Activated CD4-positive, alpha-beta T cell treated with anti-CD3 and anti-CD28 coated beads, Interleukin-2, amount 10 ng/mL, durations not matched to agents 24 days and 14 days (primary cell): ENCODE results near the gene NTM. TPM values are rescaled to one million over a fixed set of nuclear protein-coding genes. Genes with fewer than 3 reads are reported as not detected.

ENCODE experiments used
- DNase-seq: peaks from one replicate; pipeline ENCODE4 v3.0.0; 2022
- H3K27ac Mint-ChIP-seq: one replicate; pipeline ENCODE4 v1.8.0; 2022; ENCODE audit warnings: mild to moderate bottlenecking, mixed read lengths
- H3K27me3 Mint-ChIP-seq: one replicate; pipeline ENCODE4 v1.8.0; 2022; ENCODE audit warnings: mixed read lengths
- H3K36me3 Mint-ChIP-seq: one replicate; pipeline ENCODE4 v1.8.0; 2022; ENCODE audit warnings: low read depth, mild to moderate bottlenecking, mixed read lengths
- H3K4me1 Mint-ChIP-seq: one replicate; pipeline ENCODE4 v1.8.0; 2021; ENCODE audit warnings: mixed read lengths
- H3K4me3 Mint-ChIP-seq: one replicate; pipeline ENCODE4 v1.8.0; 2022; ENCODE audit warnings: mild to moderate bottlenecking, moderate library complexity, mixed read lengths
- H3K9me3 Mint-ChIP-seq: one replicate; pipeline ENCODE4 v1.8.0; 2021; ENCODE audit warnings: mixed read lengths
- intact Hi-C: fragments of 100-400 bp; cut with micrococcal nuclease; formaldehyde crosslinking; loops from one replicate; pipeline ENCODE4 v1.15.1; 2023
- total RNA-seq: library from RNA; stranded (reverse); gene quantifications from 2 replicates; pipeline ENCODE4 v1.2.3, GENCODE V29; 2022

Gene NTM
- total RNA-seq, 1 donor from 2014 or later: not detected

- H3K27me3 Mint-ChIP-seq: no peaks in the 10 kb centered on the region
Measured at GRCh38 chr11:131965504-131965903, 595.1 kb downstream of the NTM start.

GRCh38 chr11:131966667-131967066 is 596.3 kb downstream of the NTM start:
- Mint-ChIP-seq H3K27ac (no peak overlapping the region), H3K27me3 (no peaks in the 10 kb centered on the region), H3K36me3 (no peaks in the 10 kb centered on the region), H3K9me3 (peaks cover 6% of the 10 kb centered on the region), H3K4me3 (no peak overlapping the region), H3K4me1 (no peaks in the 10 kb centered on the region)
- DNase-seq: no peak
- intact Hi-C loops: no loop called here

More at GRCh38 chr11:131965504-131965903, 595.1 kb downstream of the NTM start:
- intact Hi-C loops: no loop called here
- no peaks in the 10 kb centered on the region for H3K36me3 Mint-ChIP-seq
- peaks cover 3% of the 10 kb centered on the region for H3K9me3 Mint-ChIP-seq
- H3K4me3 Mint-ChIP-seq: no peak overlapping the region
- DNase-seq: no peak
- no peak overlapping the region for H3K27ac Mint-ChIP-seq
- H3K4me1 Mint-ChIP-seq: no peaks in the 10 kb centered on the region

GRCh38 chr11:131969261-131969660 is 598.8 kb downstream of the NTM start:
- Mint-ChIP-seq H3K9me3 (peaks cover 6% of the 10 kb centered on the region), H3K4me1 (no peaks in the 10 kb centered on the region), H3K27me3 (no peaks in the 10 kb centered on the region), H3K36me3 (no peaks in the 10 kb centered on the region), H3K27ac (no peak overlapping the region), H3K4me3 (no peak overlapping the region)
- intact Hi-C loops: no loop called here
- no peak for DNase-seq

GRCh38 chr11:131973061-131973460 is 602.6 kb downstream of the NTM start:
- no peak for DNase-seq
- Mint-ChIP-seq H3K4me1 (no peaks in the 10 kb centered on the region), H3K27me3 (no peaks in the 10 kb centered on the region), H3K4me3 (no peak overlapping the region), H3K36me3 (no peaks in the 10 kb centered on the region), H3K9me3 (peaks cover 6% of the 10 kb centered on the region), H3K27ac (no peak overlapping the region)
- intact Hi-C loops: no loop called here

GRCh38 chr11:131975619-131976018 is 605.2 kb downstream of the NTM start:
- H3K27me3 Mint-ChIP-seq: no peaks in the 10 kb centered on the region
- no peak for DNase-seq
- no peaks in the 10 kb centered on the region for H3K36me3 Mint-ChIP-seq

GRCh38 chr11:131976021-131976420 is 605.6 kb downstream of the NTM start:
- H3K4me1 Mint-ChIP-seq: no peaks in the 10 kb centered on the region
- no peak overlapping the region for H3K27ac Mint-ChIP-seq
- no peak overlapping the region for H3K4me3 Mint-ChIP-seq
- H3K9me3 Mint-ChIP-seq: no peaks in the 10 kb centered on the region
- no peaks in the 10 kb centered on the region for H3K27me3 Mint-ChIP-seq
- DNase-seq: no peak
- no peaks in the 10 kb centered on the region for H3K36me3 Mint-ChIP-seq
- intact Hi-C loops: no loop called here

More at GRCh38 chr11:131975619-131976018, 605.2 kb downstream of the NTM start:
- Mint-ChIP-seq H3K27ac (no peak overlapping the region), H3K4me3 (no peak overlapping the region), H3K4me1 (no peaks in the 10 kb centered on the region), H3K9me3 (peaks cover 2% of the 10 kb centered on the region)
- intact Hi-C loops: no loop called here

GRCh38 chr11:131977231-131977630 is 606.8 kb downstream of the NTM start:
- Mint-ChIP-seq H3K36me3 (no peaks in the 10 kb centered on the region), H3K27me3 (no peaks in the 10 kb centered on the region), H3K4me1 (no peaks in the 10 kb centered on the region), H3K27ac (no peak overlapping the region), H3K9me3 (no peaks in the 10 kb centered on the region), H3K4me3 (no peak overlapping the region)
- intact Hi-C loops: no loop called here
- DNase-seq: no peak

GRCh38 chr11:131977854-131978253 is 607.4 kb downstream of the NTM start:
- intact Hi-C loops: no loop called here
- no peaks in the 10 kb centered on the region for H3K36me3 Mint-ChIP-seq
- H3K4me1 Mint-ChIP-seq: no peaks in the 10 kb centered on the region
- no peaks in the 10 kb centered on the region for H3K9me3 Mint-ChIP-seq
- H3K27ac Mint-ChIP-seq: no peak overlapping the region
- no peak for DNase-seq
- H3K27me3 Mint-ChIP-seq: no peaks in the 10 kb centered on the region
- no peak overlapping the region for H3K4me3 Mint-ChIP-seq

GRCh38 chr11:131978351-131978750 is 607.9 kb downstream of the NTM start:
- Mint-ChIP-seq H3K9me3 (no peaks in the 10 kb centered on the region), H3K4me3 (no peak overlapping the region), H3K27me3 (no peaks in the 10 kb centered on the region), H3K36me3 (no peaks in the 10 kb centered on the region), H3K27ac (no peak overlapping the region), H3K4me1 (no peaks in the 10 kb centered on the region)
- intact Hi-C loops: no loop called here
- DNase-seq: no peak

- no peaks in the 10 kb centered on the region for H3K27me3 Mint-ChIP-seq
- no peak overlapping the region for H3K4me3 Mint-ChIP-seq
- DNase-seq: no peak
- no peaks in the 10 kb centered on the region for H3K36me3 Mint-ChIP-seq
- no peaks in the 10 kb centered on the region for H3K9me3 Mint-ChIP-seq
- no peaks in the 10 kb centered on the region for H3K4me1 Mint-ChIP-seq
- intact Hi-C loops: no loop called here
- no peak overlapping the region for H3K27ac Mint-ChIP-seq
Measured at GRCh38 chr11:131979364-131979763, 608.9 kb downstream of the NTM start.

- no peak for DNase-seq
- intact Hi-C loops: no loop called here
- Mint-ChIP-seq H3K4me3 (no peak overlapping the region), H3K4me1 (no peaks in the 10 kb centered on the region), H3K27ac (no peak overlapping the region), H3K36me3 (no peaks in the 10 kb centered on the region), H3K27me3 (no peaks in the 10 kb centered on the region), H3K9me3 (no peaks in the 10 kb centered on the region)
Measured at GRCh38 chr11:131980199-131980598, 609.8 kb downstream of the NTM start.

- intact Hi-C loops: no loop called here
- no peak overlapping the region for H3K27ac Mint-ChIP-seq
- no peaks in the 10 kb centered on the region for H3K4me1 Mint-ChIP-seq
- H3K36me3 Mint-ChIP-seq: no peaks in the 10 kb centered on the region
- H3K4me3 Mint-ChIP-seq: no peak overlapping the region
- no peaks in the 10 kb centered on the region for H3K9me3 Mint-ChIP-seq
- DNase-seq: no peak
- no peaks in the 10 kb centered on the region for H3K27me3 Mint-ChIP-seq
Measured at GRCh38 chr11:131980888-131981668, 610.7 kb downstream of the NTM start.

GRCh38 chr11:131982154-131982553 is 611.7 kb downstream of the NTM start:
- no peaks in the 10 kb centered on the region for H3K36me3 Mint-ChIP-seq
- intact Hi-C loops: no loop called here
- DNase-seq: no peak
- no peaks in the 10 kb centered on the region for H3K9me3 Mint-ChIP-seq
- no peaks in the 10 kb centered on the region for H3K27me3 Mint-ChIP-seq
- no peaks in the 10 kb centered on the region for H3K4me1 Mint-ChIP-seq
- no peak overlapping the region for H3K4me3 Mint-ChIP-seq
- no peak overlapping the region for H3K27ac Mint-ChIP-seq

GRCh38 chr11:131985846-131986301 is 615.5 kb downstream of the NTM start:
- H3K4me3 Mint-ChIP-seq: no peak overlapping the region
- H3K27ac Mint-ChIP-seq: no peak overlapping the region
- intact Hi-C loops: no loop called here
- H3K4me1 Mint-ChIP-seq: no peaks in the 10 kb centered on the region
- no peak for DNase-seq
- H3K36me3 Mint-ChIP-seq: no peaks in the 10 kb centered on the region
- no peaks in the 10 kb centered on the region for H3K9me3 Mint-ChIP-seq
- H3K27me3 Mint-ChIP-seq: no peaks in the 10 kb centered on the region

- intact Hi-C loops: no loop called here
- Mint-ChIP-seq H3K9me3 (no peaks in the 10 kb centered on the region), H3K27me3 (no peaks in the 10 kb centered on the region), H3K27ac (no peak overlapping the region), H3K36me3 (no peaks in the 10 kb centered on the region), H3K4me1 (no peaks in the 10 kb centered on the region), H3K4me3 (no peak overlapping the region)
- DNase-seq: no peak
Measured at GRCh38 chr11:131987703-131988102, 617.3 kb downstream of the NTM start.
